CD4-positive, alpha-beta T cell treated with Interleukin-21 for 1 hour (primary cell): Measurements from ENCODE around the gene DHRS9.

ENCODE experiments used
- DNase-seq: peaks from one replicate; pipeline ENCODE4 v3.0.0-alpha.2; 2020

DHRS9 gene

DNA sequence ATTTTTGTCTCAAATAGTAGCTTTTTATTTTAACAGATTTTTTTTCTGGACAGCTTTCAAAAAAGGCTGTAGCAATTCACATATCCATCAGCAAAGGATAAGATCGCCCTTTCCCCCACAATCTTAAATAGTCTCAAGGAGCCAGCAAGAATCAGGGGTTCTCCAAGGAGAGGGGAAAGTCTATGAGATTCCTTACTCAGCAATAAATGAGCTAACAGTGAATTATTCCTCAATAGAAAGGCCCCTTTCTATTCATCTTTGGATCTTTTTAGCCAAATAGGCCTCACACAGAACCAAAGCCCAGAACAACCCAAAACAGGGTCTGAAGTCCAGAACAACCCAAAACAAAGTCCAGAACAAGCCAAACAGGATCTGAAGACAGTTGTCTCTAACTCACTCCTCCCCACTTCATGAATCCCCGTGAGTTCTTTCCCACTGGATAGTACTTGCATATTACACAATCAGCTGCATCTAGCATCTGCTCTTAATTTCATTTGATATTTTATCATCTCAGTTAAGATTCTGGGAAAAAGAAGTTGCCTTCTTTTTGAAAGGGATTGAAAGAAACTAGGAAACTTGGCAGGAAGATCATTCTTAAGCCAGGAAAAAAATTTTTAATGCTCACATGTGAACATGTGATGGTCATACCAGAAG, 3.4 kb upstream of the DHRS9 start:
- DNase-seq, result no peak

DNA sequence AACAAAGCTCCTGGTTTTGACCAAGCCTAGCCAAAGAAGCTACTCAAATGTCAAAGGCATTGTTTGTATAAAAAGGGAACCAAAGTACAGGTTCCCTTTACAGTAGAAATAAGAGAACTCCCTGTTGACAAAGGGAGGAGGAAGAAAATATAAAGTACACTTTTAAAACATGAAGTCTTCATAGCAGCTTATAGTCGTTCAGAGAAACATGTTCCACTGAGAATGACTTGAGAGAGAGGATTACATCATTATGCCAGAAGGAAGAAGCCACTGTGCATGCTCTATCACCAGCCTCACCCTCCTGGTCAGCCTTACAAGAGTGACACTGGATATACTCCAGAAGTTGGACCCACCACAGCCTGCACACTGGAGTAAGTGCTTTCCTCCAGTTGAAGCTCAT, 2.5 kb upstream of the DHRS9 start:
- DNase-seq, result no peak

DNA sequence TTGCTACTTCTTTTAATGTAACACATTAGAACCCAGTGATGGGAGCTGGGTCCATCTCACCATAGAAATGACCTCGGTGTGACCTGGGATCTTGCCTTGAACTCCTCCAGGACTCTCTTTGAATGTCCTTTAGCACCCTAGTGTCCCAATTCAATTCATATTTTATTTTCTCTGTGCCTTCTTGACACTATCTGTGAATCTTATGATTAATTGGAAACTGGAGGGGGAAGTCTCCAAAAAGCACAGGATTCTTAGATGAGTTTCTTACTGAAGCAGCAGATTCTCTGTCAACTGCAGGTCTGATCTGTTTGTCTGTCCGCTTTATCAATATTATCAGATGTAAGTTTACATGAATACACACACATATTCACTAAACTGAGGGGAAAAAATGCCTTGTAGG, 470 bp downstream of the DHRS9 start:
- DNase-seq, result no peak

DNA sequence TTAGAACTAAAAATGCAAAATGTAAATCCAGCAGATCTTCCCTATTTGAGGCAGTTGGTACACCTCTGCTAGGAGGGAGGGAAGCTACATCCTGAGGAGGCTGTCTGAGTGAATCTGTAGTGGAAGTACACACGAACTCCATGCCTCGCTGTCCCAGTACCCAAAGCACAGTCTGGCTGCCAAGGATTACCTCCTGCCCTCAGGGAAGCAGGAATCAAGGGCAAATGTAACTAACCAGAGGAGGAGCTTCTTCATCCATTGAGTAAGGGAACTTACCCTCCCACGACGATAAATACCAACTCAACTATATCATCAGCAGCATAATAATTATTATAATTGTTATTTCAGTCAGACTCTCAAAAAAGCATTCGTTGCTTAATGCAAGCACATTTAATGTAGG, 2.1 kb downstream of the DHRS9 start:
- DNase-seq, result no peak

DNA sequence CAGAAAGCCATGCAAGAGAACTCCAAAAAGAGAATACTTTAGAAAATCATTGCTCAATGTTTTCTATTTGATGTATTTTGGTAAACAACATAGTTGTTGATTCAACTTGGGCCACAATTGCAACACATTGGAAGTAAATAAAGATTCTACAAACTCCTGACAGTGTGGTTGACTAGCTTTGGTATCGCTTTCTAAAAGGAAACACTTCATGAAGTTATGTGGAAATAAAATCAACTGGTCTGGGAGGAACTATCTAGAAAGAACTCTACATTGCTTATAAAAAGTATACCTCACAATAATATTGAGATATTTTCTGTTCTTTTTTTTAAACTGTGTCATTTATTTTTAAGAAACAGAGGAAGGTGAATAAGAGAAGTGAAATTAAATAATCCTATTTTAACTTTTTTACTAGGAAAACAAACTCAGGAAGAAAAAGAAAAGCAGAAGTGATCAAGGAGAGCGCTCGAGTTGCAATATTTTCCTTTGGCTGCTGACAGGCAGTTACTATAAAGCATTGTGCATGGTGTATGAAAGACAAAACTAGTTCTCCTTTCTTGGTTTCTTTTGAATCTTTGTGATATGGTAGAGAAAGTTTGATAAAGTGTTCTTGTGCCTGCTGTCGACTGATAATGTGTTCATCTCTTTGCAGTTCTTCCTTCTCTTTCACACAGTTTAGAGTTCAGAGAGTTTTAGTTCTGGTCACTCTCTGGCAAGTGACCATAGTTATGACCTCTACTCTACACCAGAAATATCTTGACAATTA, 3.0 kb downstream of the DHRS9 start:
- DNase-seq, result no peak

DNA sequence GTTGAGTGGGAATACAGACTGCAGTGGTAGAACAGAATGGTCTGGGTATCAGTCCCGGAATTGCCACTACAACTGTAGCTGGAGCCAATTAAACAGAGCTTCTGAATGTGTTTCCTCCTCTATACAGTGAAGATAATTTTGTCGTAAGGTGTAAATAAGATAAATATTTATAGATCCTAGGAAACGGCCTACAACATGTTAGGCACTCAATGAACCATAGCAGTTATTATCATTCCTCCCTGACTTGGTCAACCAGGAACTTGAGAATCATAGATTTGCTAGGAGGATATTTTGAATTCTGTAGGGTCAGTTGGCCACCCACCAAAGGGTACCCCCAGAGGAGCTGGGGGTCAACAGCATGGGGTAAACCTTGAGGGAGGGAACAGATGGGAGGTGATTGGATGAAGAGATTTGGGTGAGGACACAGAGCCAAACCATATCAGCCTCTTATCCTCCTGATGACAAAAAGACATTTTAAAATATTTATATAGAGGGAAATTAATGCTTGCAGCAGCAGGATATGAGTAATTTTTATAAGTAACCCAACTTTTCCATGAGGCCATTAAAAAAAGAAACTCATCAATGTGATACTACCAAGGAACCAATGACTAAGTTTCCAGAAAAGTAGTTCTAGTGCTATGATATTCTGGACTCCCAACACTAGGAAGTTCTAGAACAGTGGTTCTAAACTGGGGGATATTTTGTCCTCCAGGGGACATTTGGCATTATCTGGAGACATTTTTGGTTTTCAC, 4.0 kb downstream of the DHRS9 start:
- no peak for DNase-seq

DNA sequence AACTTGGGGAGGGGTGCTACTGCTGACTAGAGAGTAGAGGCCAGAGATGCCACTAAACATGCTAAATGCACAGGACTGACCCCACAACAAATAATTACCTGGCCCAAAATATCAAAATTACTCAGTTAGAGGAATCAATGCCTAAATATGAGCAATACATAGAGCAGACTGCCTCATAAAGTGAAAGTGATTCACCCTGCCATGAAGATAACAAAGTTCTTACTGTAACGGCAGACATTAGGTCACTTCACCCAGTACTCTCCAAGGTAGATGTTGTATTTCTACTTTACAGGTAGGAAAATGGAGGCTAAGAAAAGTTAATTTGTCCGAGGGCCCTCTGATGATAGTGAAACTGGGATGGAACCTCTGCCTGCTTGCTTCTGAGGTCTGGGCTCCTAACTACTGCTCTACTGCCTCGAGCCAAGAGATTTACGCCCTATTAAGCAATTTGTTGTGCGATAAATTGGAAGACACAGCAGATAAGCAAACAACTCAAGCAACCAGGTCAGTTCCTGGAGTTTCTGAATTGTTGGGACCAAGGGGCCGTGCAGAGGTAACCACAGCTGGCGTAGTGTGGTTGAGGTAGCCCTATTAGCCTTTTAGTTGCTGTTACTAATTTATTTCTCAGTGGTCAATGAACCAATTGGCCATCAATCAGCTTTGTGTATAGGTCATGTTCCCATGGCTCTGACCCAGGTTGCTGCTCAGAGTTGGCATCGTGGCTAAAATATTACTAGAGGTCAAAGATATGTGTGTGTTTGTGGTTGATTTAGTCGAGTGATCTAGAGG, 4.8 kb downstream of the DHRS9 start:
- no peak for DNase-seq

DNA sequence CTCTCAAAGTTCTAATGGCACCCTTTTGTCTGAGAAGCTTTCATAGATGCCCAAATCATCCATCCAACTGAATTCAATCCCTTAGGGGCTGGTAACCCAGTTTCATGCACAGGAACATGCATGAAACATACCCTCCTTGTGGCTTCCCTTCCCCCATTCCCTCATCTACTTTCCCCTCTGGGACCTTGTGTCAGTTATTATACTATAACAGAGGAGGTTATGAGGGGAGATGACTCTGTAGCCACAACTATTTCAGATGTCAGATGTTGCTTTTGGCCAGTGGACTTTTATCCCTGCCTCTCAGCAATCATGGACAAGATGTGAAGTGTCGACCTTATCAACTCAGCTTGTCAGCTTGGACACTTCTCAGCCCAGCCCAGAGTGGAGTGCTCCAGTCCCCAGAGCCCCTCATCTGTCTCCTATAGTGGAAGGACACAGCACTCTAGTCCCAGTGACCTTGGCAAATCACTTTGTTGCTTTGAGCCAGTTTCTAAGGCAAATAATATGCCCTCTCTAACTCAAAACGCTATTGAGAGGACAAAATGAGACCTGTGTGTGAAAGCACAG, 8.4 kb downstream of the DHRS9 start:
- DNase-seq, result no peak

DNA sequence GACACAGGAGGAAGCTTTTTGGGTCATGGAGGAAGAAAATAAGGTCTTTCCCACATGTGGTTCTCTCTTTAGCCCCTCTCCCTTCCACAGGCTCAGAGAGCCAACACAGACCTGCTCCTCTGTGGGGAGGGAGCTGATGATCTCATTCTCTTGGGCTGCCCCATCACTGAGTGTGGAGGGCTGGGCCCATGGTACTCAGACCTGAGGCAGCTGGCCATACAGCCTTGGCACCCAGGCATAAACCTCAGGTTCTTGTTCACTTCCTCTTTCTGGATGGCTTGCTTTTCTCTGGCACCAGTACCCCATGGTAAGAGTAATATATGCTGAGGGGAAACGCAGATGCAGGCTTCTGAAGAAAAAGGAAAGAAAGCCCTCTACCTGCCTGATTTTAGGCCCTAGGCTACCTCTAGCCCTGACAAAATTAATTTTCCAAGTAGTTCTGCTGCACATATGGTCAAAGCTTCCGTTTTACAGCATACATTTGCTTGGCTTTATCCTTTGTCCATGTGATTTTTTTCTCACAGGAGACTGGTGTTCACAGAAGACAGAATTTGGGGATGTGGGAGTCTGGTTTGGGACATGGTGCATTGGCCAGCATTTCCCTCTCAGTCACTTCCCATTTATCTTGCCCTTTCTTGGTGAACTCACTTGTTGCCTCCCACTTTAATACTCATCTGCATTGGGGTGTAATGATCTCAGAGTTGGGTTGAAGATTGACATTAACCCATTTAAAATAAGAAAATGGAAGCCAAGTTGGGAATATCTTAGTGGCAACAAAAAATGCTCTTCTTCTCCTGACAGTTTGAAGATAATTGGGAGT, 11.1 kb downstream of the DHRS9 start:
- no peak for DNase-seq

DNA sequence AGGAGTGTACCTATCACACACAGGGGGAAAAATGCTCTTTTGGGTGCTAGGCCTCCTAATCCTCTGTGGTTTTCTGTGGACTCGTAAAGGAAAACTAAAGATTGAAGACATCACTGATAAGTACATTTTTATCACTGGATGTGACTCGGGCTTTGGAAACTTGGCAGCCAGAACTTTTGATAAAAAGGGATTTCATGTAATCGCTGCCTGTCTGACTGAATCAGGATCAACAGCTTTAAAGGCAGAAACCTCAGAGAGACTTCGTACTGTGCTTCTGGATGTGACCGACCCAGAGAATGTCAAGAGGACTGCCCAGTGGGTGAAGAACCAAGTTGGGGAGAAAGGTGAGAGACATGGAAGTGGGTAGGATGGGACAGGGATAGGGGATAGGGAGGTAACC, 12.2 kb downstream of the DHRS9 start:
- DNase-seq, result no peak

DNA sequence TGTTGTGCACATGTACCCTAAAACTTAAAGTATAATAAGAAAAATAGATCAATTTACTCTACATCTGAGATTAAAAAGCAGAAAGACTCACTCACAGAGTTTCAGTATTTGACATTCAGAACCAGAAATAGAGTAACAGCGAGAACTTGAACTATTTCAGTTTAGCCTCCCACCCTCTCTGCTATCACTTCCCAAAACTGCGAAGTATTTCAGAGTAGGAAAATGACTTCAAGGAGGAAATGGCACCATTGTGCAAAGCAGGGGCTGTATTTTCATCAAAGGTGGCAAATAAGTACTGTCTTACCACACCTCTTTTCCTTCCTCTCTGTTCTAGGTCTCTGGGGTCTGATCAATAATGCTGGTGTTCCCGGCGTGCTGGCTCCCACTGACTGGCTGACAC, 13.6 kb downstream of the DHRS9 start:
- no peak for DNase-seq

DNA sequence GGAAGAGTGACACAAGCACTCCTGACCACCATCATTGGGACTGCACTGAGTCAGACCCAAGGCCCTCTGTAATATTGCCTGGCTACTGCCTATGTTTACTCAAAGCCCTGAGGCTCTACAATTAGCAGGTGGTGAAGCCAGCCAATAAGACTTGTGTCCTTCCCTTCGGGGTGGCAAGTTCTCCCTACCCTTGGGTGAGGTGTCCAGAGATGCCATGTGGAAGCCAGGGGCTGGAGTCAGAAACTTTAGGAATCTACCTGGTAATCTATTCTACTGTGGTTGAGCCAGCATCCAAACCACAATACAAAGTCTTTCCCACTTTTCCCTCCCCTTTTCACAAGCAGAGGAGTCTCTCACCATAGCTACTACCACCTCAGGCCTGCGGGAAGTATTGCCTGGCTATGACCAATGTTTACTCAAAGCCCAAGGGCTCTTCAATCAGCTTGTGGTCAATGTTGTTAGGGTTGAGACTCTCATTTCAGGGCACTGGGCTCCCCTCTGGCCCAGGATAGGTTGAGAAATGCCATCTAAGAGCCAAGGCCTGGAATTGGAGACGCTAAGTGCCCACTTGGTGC, 17.6 kb downstream of the DHRS9 start:
- no peak for DNase-seq

DNA sequence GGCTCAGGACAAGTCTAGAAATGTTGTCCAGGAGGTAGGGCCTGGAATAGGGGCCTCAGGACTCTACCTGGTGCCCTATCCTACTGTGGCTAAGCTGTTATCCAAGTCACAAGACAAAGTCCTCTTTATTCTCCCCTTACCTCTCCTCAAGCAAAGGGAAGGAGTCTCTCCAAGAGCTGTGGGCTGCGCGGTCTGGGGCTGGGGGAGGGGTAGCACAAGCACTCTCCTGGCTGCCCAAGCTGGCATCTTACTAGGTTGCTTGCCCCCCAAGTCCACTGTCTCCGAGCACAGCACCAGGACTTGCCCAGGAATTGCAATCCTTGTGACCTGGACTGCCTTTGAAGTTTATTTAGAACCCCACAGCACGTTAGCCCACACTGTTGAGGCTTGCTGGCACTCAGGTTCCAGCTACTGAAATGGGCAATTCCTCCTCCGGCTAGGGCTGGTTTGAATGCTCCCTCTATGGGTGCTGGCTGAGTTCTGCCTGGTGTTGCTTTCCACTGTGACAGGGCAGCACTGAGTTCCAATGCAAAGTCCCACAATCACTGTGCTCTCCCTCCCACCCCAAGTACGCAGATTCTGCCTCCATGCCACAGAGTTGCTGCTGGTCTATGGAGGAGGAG, 18.5 kb downstream of the DHRS9 start:
- DNase-seq, result no peak

DNA sequence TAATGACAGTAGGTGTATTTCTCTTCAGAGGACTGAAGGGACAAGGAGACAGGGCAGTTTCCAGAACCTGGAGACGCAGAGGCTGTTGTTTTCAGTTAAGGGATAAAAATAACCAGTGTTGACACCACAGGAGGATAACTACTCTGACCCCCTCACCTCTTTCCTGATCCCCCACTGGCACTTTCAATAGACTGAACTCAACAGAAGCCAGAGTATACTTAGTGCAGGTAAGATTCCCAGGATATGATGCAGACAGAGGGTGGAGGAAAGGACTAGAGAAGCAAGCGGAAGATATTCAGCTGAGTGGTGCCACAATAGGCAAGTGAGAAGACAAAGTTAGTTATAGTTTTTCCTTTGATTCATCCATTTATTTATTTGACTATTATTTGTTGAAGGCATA, 19.8 kb downstream of the DHRS9 start:
- DNase-seq, result no peak

DNA sequence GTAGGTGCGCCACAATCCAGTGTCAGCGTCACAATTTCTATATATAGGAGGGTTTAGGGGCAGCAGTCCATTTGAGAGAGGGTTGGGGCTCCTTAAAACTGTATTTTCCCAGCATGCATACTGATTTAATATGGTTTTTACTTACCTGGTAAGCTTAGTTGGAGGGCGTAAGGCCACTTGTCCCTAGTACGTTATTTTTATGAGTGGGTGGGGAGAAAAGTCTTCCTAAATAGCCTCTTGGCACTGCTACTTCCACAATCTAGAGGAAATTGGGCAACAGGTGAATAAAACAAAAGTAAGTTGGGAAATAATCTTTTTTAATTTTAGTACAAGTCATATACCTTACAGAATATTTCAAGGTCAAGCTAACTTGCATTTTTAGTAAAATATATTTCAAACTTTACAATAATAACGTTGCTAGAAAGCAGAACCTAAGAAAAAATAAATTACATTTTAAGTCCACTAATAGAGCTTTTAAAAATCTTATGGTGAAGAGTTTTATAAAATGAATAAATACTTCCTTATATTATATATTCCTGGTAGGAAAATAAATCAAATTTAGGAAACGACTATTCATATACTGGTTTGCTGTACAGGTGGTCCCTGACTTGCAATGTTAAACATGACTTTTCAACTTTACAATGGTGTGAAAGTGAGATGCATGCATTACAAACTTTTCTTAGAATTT, 20.9 kb downstream of the DHRS9 start:
- no peak for DNase-seq

DNA sequence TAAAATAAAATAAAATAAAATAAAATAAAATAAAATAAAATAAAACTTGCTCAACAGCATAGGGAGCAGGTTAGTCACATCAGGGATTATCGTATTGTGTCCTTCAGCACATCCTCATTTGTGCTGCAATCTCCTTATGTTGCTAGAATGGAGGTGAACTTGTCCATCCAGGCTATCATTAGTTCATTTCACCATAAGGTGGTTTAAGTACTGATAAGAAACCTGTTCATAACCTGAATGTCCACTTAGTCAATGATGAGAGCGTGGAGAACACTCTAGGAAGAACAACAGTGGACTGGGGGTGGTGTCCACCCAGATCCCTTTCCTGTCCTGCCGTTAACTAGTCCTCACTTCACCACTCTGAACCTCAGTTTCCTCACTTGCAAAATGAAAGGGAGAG, 21.9 kb downstream of the DHRS9 start:
- no peak for DNase-seq

DNA sequence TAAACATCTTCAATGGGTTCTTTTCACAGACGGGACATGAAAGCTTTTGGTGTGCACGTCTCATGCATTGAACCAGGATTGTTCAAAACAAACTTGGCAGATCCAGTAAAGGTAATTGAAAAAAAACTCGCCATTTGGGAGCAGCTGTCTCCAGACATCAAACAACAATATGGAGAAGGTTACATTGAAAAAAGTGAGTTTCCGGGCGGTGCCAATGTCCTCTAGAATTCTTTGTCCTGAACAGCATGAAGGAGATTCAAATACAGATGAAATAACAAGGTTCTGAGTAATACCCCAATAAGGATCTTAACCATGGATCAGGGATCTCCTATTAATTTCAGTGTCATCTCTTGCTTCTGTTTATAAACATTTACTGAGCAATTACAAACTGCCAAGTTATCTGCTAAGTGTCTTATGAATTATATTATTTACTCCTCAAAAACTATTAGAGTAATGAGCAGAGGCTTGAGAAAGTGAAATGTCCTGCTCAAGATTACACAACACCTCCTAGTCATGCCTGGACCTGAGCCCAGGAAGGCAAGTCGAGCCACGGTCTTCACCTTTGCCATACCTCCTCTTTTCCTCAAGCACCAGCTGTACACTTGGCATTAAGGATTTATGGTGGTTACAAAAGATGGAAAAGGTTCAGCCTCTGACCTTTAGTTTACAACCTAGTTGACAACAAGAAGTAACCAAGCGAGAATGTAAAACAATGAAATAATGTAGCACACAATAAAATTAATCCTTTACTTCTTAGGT, 22.6 kb downstream of the DHRS9 start:
- DNase-seq, result no peak

DNA sequence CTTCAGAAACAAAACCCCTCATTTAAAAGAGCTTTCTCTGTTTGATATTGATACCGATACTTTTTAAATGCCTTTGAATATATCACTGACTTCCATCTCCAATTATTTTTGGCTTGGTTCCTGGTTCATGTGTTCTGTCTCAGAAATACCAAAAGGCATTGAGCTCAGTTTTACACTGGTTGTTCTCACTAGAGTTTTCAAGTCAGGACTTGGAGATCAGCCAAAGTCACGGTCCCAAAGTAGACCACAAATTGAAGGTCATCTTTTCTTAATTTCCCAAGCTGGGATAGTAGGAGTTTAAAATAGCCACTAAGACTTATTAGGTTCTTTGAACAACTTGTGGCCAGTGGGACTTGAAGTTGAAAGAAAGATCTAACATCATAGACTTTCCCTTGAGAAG, 24.2 kb downstream of the DHRS9 start:
- no peak for DNase-seq

DNA sequence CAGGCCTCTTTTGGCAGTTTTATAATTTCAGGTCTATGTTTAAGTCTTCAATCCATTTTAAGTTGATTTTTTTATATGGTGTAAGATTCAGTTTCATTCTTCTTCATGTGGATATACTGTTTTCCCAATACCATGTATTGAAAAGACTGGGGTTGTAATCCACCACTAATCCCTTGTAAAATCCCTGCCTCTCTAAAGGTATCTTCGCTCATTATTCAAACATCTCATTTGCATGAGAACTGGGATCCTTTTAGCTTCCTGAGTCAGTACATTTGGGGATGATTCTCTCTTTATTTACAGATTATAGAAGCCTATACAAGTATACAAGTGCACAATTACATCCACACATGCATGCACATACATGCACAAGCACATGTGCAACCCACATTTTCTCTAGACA, 25.3 kb downstream of the DHRS9 start:
- DNase-seq, result no peak

DNA sequence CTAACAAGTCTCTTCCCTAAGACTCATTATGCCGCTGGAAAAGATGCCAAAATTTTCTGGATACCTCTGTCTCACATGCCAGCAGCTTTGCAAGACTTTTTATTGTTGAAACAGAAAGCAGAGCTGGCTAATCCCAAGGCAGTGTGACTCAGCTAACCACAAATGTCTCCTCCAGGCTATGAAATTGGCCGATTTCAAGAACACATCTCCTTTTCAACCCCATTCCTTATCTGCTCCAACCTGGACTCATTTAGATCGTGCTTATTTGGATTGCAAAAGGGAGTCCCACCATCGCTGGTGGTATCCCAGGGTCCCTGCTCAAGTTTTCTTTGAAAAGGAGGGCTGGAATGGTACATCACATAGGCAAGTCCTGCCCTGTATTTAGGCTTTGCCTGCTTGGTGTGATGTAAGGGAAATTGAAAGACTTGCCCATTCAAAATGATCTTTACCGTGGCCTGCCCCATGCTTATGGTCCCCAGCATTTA, 26.3 kb downstream of the DHRS9 start:
- DNase-seq, result no peak
